Ovary (tissue), 9 donors: ENCODE data around the gene CCDC171. TPM values are rescaled to one million over a fixed set of nuclear protein-coding genes. Genes with fewer than 3 reads are reported as not detected.

Experiments
- DNase-seq, 5 donors: peaks; one replicate each; pipeline ENCODE4 v3.0.0-alpha.2; 2019 to 2020
- H3K27ac ChIP-seq, 2 donors: fragments of 200-600 bp; one replicate each; pipeline versions ENCODE4 v1.5.1 to v1.8.0; 2019 to 2022
- H3K27me3 ChIP-seq: fragments of 200-600 bp; one replicate; pipeline ENCODE4 v1.8.0; 2022
- H3K36me3 ChIP-seq: fragments of 200-600 bp; sonication (generic); one replicate; pipeline ENCODE4 v1.5.1; 2019
- H3K4me1 ChIP-seq: one replicate; pipeline ENCODE4 v1.8.1; 2013; ENCODE audit warnings: mild to moderate bottlenecking, moderate library complexity; ENCODE audit not compliant: insufficient read depth
- H3K4me3 ChIP-seq: fragments of 200-600 bp; sonication (generic); one replicate; pipeline ENCODE4 v1.5.1; 2017
- H3K9me3 ChIP-seq, 2 donors: fragments of 200-600 bp in 1 of 2; sonication (generic) in 1 of 2; one replicate each; pipeline versions ENCODE4 v1.5.1 to v1.8.1; 2013 to 2019; ENCODE audit warnings: mild to moderate bottlenecking in 1 of 2, moderate library complexity in 1 of 2
- EP300 ChIP-seq: sonication (generic); formaldehyde crosslinking; IDR thresholded peaks from one replicate; pipeline ENCODE4 v1.6.1; 2017; ENCODE audit warnings: antibody characterized with exemption
- POLR2A ChIP-seq: fragments of 450-650 bp; IDR thresholded peaks from one replicate; pipeline ENCODE4 v1.6.1; 2017; ENCODE audit warnings: antibody characterized with exemption, mild to moderate bottlenecking, moderate library complexity
- WGBS, 3 donors: extraction: QIAGEN DNeasy Blood & Tissue Kit in 1 of 3; methylation state at CpG; one replicate each; pipeline versions ENCODE4 v1.1.5 to v1.1.7; 2013 to 2017; 5-methylcytosine and 5-hydroxymethylcytosine counted together
- intact Hi-C, 4 donors: fragments of 100-400 bp; cut with DNase I; formaldehyde crosslinking; loops; one replicate each; pipeline versions ENCODE4 v1.11.0 to v1.15.1; 2022 to 2023
- polyA plus RNA-seq, 2 donors: library from polyadenylated mRNA; stranded (reverse); fragments of 200-250 nt in 1 of 2; fragments of 350-450 nt in 1 of 2; fragmentation: Illumina TruSeq in 1 of 2; extraction: RNeasy Lipid Tissue Mini Kit (QIAGEN cat#74804) in 1 of 2; gene quantifications; one replicate each; pipeline ENCODE4 v1.2.3, GENCODE V29; 2013 to 2014
- total RNA-seq, 7 donors: library from RNA; depleted of rRNA in 2 of 7; stranded (reverse); fragments of >200 nt in 2 of 7; fragmentation: NEBNext Ultra II Directional in 3 of 7; extraction: Animal tissue kit (Norgen Biotek cat#: 25700) in 3 of 7; gene quantifications; one replicate each; pipeline versions ENCODE4 v1.1.0 to v1.2.4, GENCODE V29; 2016 to 2023
- TF ChIP-seq, protein P1 (sequence below), 3 donors: fragments of 450-650 bp in 2 of 3; fragments of 200-600 bp in 1 of 3; IDR thresholded peaks; one replicate each; pipeline versions ENCODE4 v1.5.1 to v1.8.0; 2016 to 2022; ENCODE audit warnings: antibody characterized with exemption in 3 of 3, mild to moderate bottlenecking in 1 of 3
- donor health status: DM: no; HTN: no; CAD: no; lungs with moderate emphysema.
- donor health status: DM: no; HTN: no; CAD: no.
- donor health status: Bipolar disorder and iron deficiency.
- donor health status: DM: yes; HTN: yes; CAD: no.
- donor health status: DM: no; HTN: no; CAD: no.
- donor health status: DM: yes; HTN: yes; CAD: no.

CCDC171 gene
- total and polyA plus RNA-seq, 9 donors, result 2.0 to 6.1 (median 5.0) TPM

DNA sequence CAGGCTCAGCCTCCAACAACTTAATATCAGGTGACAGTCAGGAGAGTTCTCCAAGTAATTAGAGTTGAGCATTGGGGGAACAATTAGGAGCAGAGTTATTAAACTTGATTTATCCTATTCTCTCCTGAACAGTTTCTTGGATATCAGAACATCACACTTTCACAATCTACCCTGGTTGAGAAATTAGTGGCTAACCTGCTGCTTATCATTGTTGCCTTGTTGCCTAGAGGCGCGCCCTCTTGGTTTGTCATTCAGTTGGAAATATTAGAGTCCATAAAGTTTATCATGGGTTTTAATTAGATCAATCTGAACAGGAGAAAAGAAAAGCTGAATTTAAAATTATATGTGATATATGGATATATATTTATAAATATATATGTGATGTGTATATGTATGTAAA is 291.1 kb downstream of the CCDC171 start:
- Histone ChIP-seq H3K4me1 (no peaks in the 10 kb centered on the region), H3K36me3 (no peaks in the 10 kb centered on the region), H3K9me3 (no peaks in the 10 kb centered on the region), H3K27ac (no peak overlapping the region), H3K4me3 (no peak overlapping the region), H3K27me3 (no peaks in the 10 kb centered on the region)
- TF ChIP-seq EP300 (no peak), POLR2A (no peak)
- TF ChIP-seq, protein P1, sequence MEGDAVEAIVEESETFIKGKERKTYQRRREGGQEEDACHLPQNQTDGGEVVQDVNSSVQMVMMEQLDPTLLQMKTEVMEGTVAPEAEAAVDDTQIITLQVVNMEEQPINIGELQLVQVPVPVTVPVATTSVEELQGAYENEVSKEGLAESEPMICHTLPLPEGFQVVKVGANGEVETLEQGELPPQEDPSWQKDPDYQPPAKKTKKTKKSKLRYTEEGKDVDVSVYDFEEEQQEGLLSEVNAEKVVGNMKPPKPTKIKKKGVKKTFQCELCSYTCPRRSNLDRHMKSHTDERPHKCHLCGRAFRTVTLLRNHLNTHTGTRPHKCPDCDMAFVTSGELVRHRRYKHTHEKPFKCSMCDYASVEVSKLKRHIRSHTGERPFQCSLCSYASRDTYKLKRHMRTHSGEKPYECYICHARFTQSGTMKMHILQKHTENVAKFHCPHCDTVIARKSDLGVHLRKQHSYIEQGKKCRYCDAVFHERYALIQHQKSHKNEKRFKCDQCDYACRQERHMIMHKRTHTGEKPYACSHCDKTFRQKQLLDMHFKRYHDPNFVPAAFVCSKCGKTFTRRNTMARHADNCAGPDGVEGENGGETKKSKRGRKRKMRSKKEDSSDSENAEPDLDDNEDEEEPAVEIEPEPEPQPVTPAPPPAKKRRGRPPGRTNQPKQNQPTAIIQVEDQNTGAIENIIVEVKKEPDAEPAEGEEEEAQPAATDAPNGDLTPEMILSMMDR (IDR thresholded peaks at IDR 0.05), result no peak
- intact Hi-C loops, result no loop called here
- no peak for DNase-seq
- WGBS, 3 donors, result 98 to 100% (median 98%) methylated on average over 2 of the region's 2 CpGs

DNA sequence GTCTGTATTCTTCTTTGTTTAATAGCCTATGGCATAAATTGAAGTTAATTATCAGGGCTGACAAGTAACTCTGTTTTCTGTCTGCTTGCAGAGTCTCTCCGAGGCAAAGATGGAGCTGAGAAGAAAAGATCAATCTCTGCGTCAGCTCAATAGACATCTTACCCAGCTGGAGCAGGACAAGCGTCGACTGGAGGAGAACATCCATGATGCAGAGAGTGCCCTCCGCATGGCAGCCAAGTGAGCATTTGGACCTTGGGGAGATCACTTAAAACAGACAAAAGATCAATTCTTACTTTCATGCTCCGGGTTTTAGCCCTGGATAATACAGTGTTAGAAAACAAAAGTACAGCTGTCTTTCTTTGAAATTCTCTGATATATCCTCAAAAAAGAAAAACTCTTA is 293.8 kb downstream of the CCDC171 start:
- Histone ChIP-seq H3K27ac (no peak overlapping the region), H3K4me1 (no peaks in the 10 kb centered on the region), H3K27me3 (no peaks in the 10 kb centered on the region), H3K4me3 (peak overlapping the region; percentile 23), H3K36me3 (no peaks in the 10 kb centered on the region), H3K9me3 (no peaks in the 10 kb centered on the region)
- DNase-seq, result no peak
- 91 to 95% (median 92%) methylated on average over 6 of the region's 6 CpGs for WGBS, 3 donors
- intact Hi-C loops, result no loop called here
- no peak for TF ChIP-seq EP300
- no peak for TF ChIP-seq POLR2A
- TF ChIP-seq, protein P1 (IDR thresholded peaks at IDR 0.05), result no peak

DNA sequence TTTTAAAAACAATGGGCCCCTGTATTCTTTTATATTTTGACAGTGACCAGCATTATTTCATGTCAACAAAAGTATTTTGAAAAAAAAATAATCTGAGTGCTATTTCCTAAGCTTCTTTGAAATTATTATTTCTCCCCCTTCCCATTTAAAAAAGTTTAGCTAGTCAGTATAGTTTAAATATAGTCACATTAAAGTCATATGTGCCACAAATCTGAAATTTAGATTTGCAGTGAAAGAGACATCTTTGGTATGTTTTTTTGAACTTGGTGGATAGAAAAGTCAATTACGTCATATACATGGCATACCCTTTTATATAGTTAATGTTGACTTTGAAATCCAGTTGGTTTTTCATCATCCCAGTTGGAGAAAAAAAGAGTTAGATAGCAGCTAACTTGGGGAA is 297.0 kb downstream of the CCDC171 start:
- intact Hi-C loops, result no loop called here
- DNase-seq, result no peak
- no peaks in the 10 kb centered on the region for H3K9me3 ChIP-seq
- no peaks in the 10 kb centered on the region for H3K36me3 ChIP-seq
- H3K4me3 ChIP-seq, result no peak overlapping the region
- no peak overlapping the region for H3K27ac ChIP-seq
- H3K4me1 ChIP-seq, result no peaks in the 10 kb centered on the region
- TF ChIP-seq, protein P1 (IDR thresholded peaks at IDR 0.05), result no peak
- TF ChIP-seq EP300 (no peak), POLR2A (no peak)
- H3K27me3 ChIP-seq, result no peaks in the 10 kb centered on the region
- WGBS, 3 donors, result 92 to 95% (median 94%) methylated on average over 1 of the region's 1 CpG

DNA sequence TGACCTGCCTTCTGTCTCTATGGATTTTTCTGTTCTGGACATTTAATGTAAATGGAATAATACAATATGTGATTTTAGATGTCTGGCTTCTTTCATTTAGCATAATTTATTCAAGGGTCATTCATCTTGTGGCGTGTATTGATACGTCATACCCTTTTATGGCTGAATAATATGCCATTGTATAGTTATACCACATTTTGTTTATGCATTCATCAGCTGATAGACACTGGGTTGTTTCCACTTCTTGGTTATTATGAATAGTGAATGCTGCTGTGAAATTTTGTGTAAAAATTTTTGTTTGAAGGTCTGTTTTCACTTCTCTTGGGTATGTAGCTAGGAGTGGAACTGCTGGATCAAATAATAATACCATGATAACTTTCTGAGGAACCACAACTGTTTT is 298.9 kb downstream of the CCDC171 start:
- TF ChIP-seq, protein P1 (IDR thresholded peaks at IDR 0.05), result no peak
- TF ChIP-seq POLR2A (no peak), EP300 (no peak)
- H3K27ac ChIP-seq, result no peak overlapping the region
- no peaks in the 10 kb centered on the region for H3K9me3 ChIP-seq
- no peaks in the 10 kb centered on the region for H3K4me1 ChIP-seq
- intact Hi-C loops, result no loop called here
- 49 to 96% (median 76%) methylated on average over 2 of the region's 2 CpGs for WGBS, 3 donors
- no peak for DNase-seq
- no peaks in the 10 kb centered on the region for H3K36me3 ChIP-seq
- no peaks in the 10 kb centered on the region for H3K27me3 ChIP-seq
- no peak overlapping the region for H3K4me3 ChIP-seq

DNA sequence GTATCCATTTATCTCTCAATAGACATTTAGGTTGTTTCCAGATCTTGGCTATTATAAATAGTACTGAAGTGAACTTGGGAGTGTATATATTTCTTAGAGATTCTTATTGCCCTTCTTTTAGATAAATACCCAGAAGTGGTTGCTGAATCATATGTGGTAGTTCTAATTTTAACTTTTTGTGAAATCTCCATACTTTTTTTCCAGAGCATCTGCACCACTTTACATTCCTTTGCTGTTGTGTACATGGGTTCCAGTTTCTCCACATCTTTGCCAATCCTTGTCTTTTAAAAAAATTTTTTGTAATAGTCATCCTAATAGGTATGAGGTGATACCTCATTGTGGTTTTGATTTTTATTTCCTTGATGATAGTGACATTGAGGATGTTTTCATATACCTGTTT is 303.7 kb downstream of the CCDC171 start:
- TF ChIP-seq POLR2A (no peak), EP300 (no peak)
- TF ChIP-seq, protein P1 (IDR thresholded peaks at IDR 0.05), result no peak
- H3K4me1 ChIP-seq, result no peaks in the 10 kb centered on the region
- intact Hi-C loops, result no loop called here
- no peak overlapping the region for H3K4me3 ChIP-seq
- no peaks in the 10 kb centered on the region for H3K27me3 ChIP-seq
- H3K36me3 ChIP-seq, result no peaks in the 10 kb centered on the region
- no peak overlapping the region for H3K27ac ChIP-seq
- H3K9me3 ChIP-seq, result no peaks in the 10 kb centered on the region
- DNase-seq, result no peak
